Activated CD8-positive, alpha-beta memory T cell treated with anti-CD3 and anti-CD28 coated beads, Interleukin-2, amount 50 U/mL, for 1 hour (primary cell): ENCODE measurements around the gene XPNPEP1.

ENCODE experiments used
- DNase-seq: peaks from one replicate; pipeline ENCODE4 v3.0.0-alpha.2; 2020; ENCODE audit errors: extremely low read depth

XPNPEP1 gene

DNA sequence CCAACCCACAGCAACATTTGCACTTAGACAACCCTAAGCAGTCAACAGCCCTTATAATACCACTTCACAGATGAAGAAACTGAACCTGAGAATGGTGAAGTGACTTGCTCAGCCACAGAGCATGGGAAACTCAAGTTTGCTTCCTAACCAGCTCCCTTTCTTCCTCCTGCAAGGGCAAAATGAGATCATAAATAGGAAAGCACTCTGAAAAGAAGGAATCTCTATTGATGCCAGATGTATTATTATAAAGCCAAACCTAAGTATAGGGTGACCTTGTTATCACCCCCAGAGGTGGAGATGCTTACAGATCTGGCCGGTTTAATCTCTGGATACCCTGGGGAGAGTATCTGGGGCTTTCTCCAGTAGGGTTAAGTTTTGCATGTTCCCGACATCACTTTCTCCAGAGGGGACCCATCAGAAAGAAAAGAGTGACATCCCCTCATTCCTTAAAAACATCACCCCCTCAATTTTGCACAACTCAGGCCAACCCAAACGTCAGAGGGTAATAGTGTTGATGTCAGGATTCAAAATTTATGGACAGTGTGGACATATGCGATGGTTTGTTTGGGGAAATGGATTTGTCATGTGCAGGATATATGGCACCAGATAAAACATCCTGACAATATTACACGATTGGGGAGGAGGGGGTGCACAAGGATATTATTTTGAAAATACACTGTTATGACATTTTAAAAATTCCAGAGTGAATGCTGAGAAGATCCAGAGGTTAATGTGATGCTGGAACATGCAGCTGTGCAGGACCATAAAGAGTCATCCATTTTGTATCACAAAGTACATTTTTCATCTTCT, 24.0 kb upstream of the XPNPEP1 start:
- no peak for DNase-seq

DNA sequence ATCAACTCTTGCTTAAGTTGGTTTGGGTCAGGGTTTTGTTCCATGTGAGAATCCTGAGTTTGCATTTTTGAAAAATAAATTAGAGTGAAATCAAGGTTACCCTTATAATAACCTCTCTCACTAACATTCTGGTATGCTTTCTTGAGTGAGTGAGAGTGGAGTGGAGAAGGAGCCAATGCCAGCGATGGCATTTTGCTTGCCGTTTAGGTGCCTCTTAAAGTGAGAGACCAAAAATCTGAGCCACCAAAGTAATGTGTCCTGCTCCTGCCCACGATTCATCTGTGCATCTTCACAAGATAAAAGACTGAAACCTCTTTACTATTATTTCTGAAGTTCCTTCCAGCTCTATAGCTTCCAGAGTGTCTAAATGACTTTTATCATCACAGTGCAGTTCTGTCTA, 23.4 kb upstream of the XPNPEP1 start:
- no peak for DNase-seq

DNA sequence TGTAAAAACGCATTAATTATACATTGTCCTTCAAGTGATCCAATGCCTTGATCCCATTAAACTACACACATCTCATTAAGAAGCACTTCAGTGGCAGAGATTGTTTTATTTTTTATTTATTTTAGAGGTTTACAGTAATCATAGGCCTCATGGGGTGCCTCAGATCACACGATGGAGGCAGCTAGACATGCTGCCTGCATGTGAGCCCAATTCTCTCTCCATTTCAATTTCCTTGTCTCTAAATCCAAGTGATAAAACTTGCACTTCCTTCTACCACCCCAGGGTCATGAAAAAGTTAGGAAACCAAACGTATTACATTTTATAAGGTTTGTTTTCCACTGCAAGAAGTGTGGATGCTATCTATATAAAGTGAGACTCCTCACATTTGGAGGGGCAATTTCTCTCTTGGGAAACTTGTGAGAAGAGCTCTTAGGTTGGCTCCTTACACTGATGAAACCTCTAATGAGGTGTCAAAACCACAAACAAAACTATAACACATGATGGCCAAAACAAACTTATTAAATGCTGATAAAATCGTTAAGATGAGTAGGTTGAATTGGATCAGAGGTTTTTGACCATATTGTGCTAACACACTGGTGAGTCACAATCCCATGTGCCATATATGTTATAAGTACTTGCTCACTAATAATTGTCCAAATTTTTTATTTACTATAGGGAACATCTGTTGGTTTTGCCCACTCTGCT, 22.3 kb upstream of the XPNPEP1 start:
- no peak for DNase-seq

DNA sequence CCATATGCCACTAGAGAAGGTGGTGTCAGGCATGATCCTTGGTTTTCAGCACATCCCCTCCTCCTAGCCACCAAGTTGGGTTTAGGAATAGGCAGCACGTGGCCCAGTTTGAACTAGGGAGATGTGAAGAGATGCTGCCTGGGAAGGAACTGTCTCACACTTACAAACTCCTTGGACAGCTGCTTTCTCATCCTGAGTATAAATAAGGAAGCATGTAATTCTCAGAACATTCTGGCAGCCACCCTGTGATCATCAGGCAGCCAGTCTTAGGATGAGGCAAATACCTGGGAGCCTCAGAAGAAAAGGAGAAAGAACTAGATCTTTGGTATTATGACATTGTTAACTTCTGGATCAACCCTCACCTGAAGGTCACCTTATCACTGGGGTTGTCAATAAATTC, 21.3 kb upstream of the XPNPEP1 start:
- no peak for DNase-seq

DNA sequence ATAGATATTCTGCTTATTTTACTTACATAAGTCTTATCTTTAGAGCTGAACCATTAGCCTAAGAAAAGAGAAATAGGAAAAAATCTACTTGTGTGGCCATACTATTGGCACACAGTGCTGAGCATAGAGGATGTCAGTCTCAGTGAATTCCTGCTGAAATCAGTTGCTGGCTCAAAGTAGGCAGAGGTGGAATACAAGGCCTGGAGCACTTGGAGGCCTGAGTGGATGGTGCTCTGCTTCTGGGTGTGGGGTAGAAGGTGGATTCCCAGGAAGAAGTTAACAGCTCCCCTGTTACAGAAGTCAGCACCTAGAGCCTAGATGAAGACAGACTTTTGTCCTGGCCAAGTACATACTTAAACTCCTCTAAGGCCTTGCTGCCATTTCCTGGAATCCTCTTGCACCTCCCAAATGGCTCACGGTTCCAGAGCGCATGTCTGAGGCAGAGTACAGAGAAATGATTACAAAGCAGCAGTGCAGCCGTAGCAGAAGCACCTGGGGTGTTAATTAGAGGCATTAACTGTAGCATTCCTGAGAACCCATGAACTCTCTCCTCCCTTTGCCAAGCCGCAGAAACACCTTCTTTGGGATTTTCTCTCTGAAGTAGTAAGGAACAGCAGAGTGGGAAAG, 18.0 kb upstream of the XPNPEP1 start:
- no peak for DNase-seq

DNA sequence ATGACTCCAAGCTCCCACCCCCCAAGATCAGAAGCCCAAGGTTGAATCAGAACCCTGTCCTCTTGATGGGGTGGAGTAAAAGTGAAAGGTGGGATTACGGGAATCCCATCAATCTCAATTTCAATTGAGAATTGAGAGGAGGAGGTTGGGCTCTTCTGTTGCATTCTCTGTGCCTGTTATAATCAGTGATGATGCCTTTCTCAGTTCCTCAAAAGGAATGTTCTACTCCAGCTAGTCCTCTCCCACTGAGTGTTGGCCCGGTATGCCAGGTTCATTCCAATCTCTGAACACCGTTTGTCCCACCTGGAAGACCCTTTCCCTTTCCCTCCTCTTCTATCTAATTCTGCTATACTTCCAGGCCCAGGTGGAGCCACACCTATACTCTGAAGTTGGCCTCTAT, 17.2 kb upstream of the XPNPEP1 start:
- DNase-seq, result no peak

DNA sequence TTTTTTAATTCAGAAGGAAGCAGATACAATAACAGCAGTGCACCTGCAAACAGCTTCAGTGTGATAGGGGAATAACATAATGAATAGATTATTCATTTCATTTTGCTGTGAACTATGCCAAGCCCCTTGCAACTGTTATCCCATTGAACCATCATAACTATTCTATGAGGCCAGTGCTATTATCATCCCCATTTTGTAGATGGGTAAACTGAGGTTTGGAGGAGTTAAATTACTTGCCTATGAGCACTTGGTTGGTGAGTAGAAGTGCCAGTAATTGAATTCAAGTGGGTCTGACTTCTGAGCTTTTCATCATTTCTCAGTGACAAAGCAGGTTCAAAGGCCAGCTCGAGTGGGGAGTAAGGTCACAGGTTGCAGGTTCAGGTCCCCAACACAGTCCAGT, 16.8 kb upstream of the XPNPEP1 start:
- no peak for DNase-seq

DNA sequence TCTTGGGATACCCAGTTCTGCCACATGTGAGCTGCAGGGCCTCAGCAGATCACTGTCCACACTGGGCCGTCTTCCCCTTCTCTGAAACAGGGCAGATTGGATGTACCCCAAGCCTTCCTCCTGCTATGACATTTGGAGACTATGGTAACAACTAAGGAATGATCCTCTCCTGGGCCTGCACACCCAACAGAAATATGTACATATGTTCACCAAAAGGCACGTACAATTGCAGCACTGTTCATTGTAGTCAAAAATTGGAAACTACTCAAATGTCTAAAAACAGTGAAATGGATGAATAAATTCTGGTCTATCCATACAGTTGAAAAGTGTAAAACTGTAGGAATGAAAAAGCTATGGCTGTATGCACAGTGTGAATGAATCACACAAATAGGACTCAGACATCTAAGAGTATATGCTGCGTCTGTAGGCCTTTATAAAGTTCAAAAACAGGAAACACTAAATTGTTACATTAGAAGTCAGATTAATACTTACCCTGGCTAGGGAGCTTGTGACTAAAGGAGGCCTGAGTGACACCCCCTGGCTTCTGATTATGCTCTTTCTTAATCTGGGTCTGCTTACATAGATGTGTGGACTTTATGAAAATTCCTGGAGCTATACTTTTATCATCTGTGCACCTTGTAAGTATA, 16.1 kb upstream of the XPNPEP1 start:
- no peak for DNase-seq

DNA sequence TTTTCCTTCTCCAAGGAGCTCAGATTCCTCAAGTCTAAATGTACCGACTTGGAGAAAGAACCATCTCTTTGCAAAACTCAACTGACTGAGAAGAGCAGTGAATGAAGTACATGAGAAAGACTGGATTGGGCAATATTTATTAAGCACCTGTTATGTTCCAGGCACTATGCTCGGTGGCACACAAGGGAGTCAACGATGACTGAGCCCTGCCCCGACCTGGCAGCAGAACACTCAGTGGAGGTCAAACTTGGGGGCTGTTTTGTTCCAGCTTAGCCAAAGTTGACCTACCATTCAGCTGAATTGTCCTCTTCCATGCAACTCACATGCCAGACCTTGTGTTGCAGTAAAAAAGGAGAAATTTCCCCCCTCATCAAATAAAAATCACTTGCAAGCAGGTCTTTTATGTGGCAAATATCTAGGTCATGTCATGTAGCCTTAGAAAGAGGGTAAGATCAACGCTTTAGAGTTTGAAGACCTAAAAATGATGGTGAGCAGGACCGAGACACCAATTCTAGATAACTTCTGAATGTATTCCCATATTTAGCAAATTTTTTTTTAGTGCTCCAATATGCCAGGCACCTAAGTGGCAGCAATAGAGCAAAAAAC, 14.3 kb upstream of the XPNPEP1 start:
- DNase-seq, result no peak

DNA sequence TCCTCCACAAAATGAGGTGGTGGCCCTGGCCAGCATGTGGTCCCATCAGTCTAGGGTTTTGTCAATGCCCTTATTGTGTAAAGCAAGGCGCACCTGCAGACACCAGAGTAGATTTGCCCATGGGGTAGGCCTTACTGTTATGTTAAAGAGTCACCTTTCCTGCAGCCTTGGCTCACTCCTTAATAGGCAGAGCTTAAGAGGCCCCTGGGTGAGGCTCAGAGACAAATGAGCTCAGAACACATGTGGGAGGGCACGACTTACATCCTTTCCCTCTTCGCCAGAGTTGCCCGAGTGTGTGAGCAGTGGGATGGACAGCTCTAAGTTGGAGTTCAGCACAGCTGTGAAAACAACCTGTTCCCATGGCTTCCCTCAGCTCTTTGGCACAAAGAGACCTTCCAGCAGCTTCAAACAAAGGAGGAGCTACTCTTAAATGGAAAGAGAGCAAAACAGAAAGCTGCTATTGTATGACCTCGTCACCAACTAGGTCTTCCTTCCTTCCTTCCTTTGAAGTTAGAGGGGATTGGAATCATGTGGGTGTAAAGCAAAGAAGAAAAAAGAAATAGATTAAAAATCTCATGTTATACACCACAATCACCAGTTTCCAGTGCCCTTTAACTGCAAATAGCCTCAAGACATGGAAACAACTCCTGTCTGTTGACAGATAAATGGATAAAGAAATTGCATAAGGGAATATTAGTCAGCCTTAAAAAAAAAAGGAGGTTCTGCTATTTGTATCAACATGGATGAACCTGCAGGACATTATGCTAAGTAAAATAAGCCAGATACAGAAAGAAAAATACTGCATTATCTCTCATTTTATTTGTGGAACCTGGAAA, 11.9 kb upstream of the XPNPEP1 start:
- no peak for DNase-seq

DNA sequence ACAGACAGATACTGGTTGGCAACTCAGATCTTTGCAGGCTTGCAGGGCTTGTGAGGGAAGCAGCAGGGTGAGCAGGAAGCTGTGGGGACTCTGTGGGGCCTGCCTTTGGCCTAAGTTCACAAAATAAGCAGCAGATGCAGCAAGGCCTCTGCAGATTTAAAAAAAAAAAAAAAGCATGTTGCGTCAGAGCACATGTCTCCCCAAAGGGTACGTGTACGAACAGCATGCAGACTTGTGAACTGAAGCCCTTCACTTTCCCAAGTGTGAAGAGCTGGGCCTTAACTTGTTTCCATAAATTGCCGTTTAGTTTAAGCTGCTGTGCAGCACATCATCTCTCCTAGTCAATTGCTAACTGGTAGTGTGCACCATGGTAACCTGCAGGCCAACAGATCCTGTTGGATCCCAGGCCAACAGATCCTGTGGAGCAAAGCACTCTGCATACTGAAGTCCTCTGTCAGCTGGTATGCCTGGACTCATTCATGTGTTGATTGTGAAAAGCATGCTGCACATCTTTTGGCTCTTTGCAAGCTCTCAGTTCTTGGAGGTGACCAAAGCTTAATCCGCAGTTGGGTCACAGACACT, 10.8 kb upstream of the XPNPEP1 start:
- no peak for DNase-seq

DNA sequence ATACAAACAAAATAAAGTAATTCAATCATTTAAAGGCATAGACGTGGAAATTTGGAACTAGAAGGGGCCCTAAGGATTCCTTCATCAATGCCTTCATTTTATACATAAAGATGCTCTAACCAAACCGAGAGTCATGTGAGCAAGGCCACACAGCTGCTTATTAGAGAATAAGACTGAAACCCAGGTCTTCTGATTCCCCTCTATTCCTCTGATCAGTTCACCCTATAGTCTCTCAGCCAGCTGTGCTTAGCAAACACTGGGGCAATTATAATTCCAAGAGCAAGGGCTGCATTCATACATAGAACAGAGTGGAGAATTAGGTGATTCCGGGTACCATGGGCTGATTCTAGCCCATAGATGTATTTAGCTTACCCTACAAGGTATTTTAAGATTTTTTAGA, 9.7 kb upstream of the XPNPEP1 start:
- DNase-seq, result no peak

DNA sequence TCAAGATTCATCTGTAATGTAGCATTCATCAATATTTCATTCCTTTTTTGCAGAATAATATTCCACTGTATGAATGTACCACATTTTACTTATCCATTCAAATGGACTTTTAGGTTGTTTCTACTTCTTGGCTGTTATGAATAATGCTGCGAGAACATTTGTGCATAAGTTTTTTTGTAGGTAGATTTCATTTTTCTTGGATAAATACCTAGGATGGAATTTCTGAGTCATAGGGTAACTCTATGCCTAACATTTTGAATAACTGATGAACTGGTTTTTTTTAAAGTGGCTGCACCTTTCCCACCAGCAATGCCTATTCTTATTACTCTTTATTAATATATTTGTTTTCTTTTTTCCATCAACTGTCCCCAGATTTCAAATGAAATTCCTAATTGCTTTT, 9.1 kb upstream of the XPNPEP1 start:
- no peak for DNase-seq

DNA sequence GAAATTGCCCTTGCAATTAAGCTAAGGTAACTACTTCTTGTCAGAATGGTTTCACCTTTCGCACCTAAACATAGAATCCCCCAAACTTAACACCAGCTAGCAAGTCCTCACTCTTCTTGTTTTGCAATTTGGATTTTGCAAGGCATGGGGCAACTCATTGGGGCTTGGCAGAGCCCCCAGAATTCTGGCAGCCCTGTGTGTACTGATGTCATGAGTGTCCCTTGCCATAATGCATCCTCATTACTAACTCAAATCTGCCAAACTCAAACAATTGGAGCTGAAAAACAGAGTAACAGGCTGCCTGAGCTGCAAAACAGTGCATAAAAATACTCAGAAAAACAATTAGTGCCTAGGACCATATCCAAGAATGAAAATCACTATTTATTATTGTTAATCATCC, 7.9 kb upstream of the XPNPEP1 start:
- DNase-seq, result no peak

DNA sequence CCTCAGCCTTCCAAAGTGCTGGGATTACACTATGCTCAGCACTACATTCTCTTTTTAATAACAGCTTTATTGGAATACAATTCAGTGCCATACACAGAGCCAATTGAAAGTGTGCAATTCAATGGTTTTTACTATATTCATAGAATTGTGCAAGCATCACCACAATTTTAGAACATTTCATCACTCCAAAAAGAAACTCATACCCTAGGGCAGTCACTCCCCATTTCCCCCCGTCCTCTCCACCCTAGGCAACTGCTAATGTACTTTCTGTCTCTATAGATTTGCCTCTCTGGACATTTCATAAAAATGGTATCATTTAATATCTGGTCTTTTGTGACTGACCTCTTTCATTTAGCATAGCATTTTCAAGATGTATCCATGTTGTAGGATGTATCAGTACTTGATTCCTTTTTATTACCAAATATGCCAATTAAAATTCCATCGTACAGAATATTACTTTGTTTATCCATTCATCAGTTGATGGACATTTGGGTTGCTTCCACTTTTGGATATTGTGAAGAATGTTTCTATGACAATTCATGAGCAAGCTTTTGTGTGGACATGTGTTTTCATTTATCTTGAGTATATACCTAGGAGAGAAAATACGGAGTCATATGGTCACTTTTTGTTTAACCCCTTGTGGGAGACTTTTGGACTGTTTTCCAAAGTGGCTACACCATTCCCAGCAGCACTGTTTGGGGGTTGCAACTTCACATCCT, 6.3 kb upstream of the XPNPEP1 start:
- no peak for DNase-seq

DNA sequence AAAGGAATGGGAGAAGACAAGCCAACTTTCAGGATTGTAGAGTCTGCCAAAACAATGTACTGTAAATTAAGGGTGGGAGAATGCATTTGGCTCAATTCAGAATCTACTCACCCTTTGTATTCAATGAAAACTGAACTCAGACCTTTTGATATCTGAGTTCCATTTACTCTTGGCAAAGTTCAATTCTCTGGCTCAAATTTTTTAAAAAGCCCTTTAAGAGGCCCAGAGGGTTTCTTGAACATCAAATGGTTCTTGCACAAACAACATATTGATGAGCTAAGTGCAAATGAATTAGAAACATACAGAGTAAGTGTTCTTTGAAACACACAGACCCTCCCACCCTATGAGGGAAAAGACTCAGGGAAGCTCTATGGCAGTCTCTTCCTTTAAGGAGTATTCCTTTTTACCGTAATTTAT, 5.2 kb upstream of the XPNPEP1 start:
- no peak for DNase-seq

DNA sequence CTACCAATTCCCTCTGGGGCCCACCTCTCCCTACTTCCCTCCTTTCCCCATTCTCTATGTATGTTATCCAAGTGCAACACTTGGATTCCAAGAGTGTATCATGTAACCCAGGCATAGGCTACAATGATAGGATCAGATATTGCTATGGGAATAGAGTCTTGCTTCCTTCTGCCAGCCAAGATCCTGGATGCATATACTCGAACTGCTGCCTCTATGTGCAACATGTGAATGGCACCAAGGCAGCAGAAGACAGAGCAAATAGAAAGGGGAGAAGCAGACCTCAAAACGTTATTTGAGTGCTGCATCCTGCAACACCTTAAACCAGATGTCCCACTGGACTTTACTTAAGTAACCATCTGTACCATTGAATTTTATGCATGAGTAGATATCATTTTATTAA, 3.5 kb upstream of the XPNPEP1 start:
- DNase-seq, result no peak

DNA sequence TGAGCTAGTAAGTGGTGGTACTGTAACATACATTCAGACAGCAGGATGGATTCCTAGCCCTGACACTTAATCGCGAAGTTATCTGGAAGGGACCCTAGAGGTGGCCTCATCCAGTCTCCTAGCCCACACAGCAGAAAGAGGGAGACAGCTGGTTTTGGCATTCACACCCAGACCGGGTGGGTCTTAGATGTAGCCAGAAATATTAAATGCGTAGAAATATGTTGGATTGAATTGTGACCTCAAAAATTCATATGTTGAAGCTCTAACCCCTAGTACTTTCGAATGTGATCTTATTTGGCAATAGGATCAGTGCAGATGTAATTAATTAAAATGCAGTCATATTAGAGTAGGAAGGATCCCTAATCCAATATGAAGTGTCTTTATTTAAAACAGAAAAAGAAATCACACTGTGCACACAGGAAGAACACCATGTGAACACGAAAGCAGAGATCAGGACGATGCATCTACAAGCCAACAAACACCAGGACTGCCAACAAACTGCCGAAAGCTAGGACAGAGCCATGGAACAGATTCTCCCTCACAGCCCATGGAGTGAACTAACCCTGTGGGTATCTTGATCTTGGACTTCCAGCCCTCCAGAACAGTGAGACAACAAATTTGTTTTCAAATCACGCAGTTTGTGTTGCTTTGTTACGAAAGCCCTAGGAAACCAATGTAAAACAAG, 2.9 kb upstream of the XPNPEP1 start:
- DNase-seq, result no peak

DNA sequence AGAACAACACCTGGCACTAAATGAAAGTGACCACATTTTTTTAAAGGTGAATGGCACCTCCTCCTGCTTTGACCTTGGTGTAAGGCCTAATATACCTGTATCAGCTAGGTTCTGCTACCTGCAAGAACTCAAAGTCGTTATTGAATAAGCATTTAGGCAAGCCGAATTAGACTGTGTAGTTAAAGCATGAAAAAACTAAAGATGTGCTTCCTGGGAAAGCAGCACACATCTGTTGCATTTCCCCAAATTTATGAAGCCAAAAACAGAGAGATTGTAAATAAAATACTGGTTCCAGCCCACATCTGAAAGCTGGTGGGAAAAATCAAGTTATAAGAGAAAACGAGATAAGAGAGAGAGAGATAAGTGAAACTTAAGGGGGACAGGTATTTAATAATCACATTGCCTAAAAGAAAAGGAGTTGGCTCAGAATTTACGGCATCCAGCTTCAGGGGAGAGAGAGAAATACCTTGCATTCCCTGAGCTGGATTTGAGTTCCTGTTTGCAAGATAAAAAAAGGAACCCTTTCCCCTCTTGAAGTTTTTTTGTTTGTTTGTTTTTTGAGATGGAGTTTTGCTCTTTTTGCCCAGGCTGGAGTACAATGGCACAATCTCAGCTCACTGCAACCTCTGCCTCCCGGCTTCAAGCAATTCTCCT, 1.8 kb upstream of the XPNPEP1 start:
- no peak for DNase-seq
